ENCODE measurements around the gene XRRA1. TPM values are rescaled to one million over a fixed set of nuclear protein-coding genes. Genes with fewer than 3 reads are reported as not detected.
"Not testable (repeated sequence)": the region's sequence is repeated elsewhere in the genome, so short reads cannot be mapped to it uniquely, and the experiment has no call there.

The XRRA1 gene
- total RNA-seq, 1 experiment from 2014 or later: 17.3 TPM

- TF ChIP-seq ATF3 (IDR thresholded peaks at IDR 0.05): no peak
- TF ChIP-seq, protein P1, sequence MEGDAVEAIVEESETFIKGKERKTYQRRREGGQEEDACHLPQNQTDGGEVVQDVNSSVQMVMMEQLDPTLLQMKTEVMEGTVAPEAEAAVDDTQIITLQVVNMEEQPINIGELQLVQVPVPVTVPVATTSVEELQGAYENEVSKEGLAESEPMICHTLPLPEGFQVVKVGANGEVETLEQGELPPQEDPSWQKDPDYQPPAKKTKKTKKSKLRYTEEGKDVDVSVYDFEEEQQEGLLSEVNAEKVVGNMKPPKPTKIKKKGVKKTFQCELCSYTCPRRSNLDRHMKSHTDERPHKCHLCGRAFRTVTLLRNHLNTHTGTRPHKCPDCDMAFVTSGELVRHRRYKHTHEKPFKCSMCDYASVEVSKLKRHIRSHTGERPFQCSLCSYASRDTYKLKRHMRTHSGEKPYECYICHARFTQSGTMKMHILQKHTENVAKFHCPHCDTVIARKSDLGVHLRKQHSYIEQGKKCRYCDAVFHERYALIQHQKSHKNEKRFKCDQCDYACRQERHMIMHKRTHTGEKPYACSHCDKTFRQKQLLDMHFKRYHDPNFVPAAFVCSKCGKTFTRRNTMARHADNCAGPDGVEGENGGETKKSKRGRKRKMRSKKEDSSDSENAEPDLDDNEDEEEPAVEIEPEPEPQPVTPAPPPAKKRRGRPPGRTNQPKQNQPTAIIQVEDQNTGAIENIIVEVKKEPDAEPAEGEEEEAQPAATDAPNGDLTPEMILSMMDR (IDR thresholded peaks at IDR 0.05 in 2 of 3, conservative IDR thresholded peaks at IDR 0.05 in 1 of 3; ENCODE audit: borderline replicate concordance in 1 of 3, insufficient read depth in 1 of 3, low read depth in 2 of 3, low read length in 2 of 3): no peak
- no peak for TF ChIP-seq SIN3A (IDR thresholded peaks at IDR 0.05; ENCODE audit: low read depth)
Observed at GRCh38 chr11:74896311-74896710, 52.6 kb downstream of the XRRA1 start (continued).

DNA sequence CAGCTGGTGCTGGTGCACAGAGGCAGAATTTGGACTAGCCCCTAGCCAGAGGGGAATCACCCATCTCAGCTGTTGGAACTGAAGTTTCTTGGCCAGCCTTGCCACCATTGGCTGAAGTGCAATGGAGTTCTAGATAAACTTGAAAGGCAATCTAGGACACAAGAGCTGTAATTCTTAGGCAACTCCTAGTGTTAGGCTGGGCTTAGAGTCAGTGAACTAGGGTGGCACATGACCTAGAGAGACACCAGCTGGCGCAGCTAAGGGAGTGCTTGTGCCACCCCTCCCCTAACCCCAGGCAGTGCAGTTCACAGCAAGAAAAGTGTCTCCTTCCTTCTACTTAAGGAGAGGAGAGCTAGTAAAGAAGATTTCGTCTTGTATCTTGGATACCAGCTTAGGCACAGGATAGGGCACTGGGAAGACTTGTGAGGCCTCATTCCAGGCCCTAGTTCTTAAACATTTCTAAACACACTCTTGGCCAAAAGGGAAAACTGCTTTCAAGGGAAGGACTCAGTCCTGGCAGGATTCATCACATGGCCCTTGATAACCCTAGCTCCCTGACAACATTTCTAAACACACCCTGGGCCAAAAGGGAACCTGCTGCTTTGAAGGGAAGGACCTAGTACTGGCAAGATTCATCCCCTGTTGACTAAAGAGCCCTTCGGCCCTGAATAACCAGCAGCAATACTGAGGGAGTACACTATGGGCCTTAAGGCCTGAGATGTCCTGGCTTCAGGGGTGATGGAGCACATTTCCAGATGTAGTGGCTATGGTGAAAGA is 53.4 kb downstream of the XRRA1 start:
- no peaks in the 10 kb centered on the region for H3K79me2 ChIP-seq (ENCODE audit: insufficient read depth, low read length)
- H2AFZ ChIP-seq (ENCODE audit: low read depth, low read length, poor library complexity, severe bottlenecking): no peak overlapping the region
- ChIA-PET CTCF (no interaction called here), POLR2A (no interaction called here), RAD21 (ENCODE audit: low non-redundant PET in 1 of 2, low total read pairs in 2 of 2, uncharacterized antibody in 2 of 2, unreplicated experiment in 2 of 2) (no interaction called here)
- no peak overlapping the region for H3K27ac ChIP-seq (ENCODE audit: low read depth, low read length)
- H3K9me2 ChIP-seq (ENCODE audit: insufficient read depth): no peaks in the 10 kb centered on the region
- DNase-seq (ENCODE audit: low read depth, low spot score): no peak
- no peak overlapping the region for H3K9ac ChIP-seq (ENCODE audit: low read length)
- TF ChIP-seq, protein P2, sequence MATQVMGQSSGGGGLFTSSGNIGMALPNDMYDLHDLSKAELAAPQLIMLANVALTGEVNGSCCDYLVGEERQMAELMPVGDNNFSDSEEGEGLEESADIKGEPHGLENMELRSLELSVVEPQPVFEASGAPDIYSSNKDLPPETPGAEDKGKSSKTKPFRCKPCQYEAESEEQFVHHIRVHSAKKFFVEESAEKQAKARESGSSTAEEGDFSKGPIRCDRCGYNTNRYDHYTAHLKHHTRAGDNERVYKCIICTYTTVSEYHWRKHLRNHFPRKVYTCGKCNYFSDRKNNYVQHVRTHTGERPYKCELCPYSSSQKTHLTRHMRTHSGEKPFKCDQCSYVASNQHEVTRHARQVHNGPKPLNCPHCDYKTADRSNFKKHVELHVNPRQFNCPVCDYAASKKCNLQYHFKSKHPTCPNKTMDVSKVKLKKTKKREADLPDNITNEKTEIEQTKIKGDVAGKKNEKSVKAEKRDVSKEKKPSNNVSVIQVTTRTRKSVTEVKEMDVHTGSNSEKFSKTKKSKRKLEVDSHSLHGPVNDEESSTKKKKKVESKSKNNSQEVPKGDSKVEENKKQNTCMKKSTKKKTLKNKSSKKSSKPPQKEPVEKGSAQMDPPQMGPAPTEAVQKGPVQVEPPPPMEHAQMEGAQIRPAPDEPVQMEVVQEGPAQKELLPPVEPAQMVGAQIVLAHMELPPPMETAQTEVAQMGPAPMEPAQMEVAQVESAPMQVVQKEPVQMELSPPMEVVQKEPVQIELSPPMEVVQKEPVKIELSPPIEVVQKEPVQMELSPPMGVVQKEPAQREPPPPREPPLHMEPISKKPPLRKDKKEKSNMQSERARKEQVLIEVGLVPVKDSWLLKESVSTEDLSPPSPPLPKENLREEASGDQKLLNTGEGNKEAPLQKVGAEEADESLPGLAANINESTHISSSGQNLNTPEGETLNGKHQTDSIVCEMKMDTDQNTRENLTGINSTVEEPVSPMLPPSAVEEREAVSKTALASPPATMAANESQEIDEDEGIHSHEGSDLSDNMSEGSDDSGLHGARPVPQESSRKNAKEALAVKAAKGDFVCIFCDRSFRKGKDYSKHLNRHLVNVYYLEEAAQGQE (IDR thresholded peaks at IDR 0.05; ENCODE audit: low read depth): no peak
- no peak for TF ChIP-seq ATF3 (IDR thresholded peaks at IDR 0.05)
- no peak overlapping the region for H3K4me2 ChIP-seq (ENCODE audit: low read length)
- peaks cover 0 to 1% of the 10 kb centered on the region in 2 experiments; a peak in 1 of 4 replicates for H3K9me3 ChIP-seq (ENCODE audit: control insufficient read depth in 1 of 2, insufficient read depth in 1 of 2, low read depth in 1 of 2, low read length in 2 of 2)
- no peaks in the 10 kb centered on the region; a peak in 1 of 4 replicates for H3K36me3 ChIP-seq (ENCODE audit: control insufficient read depth in 1 of 2, insufficient read depth in 2 of 2, low read length in 2 of 2)
- BruUV-seq (replicated peaks): no TSS peak
- intact Hi-C loops (cut with micrococcal nuclease): no loop called here
- ATAC-seq: no peak
- H4K20me1 ChIP-seq (ENCODE audit: insufficient read depth): no peaks in the 10 kb centered on the region
- no peaks in the 10 kb centered on the region for H3K4me1 ChIP-seq (ENCODE audit: control insufficient read depth in 1 of 2, insufficient read depth in 2 of 2, low read length in 2 of 2)
- H3K27me3 ChIP-seq (ENCODE audit: insufficient read depth, low read length): no peaks in the 10 kb centered on the region
- no peak overlapping the region for H3K4me3 ChIP-seq (replicated peaks in 1 of 2; ENCODE audit: low read depth in 1 of 2, low read length in 2 of 2)

DNA sequence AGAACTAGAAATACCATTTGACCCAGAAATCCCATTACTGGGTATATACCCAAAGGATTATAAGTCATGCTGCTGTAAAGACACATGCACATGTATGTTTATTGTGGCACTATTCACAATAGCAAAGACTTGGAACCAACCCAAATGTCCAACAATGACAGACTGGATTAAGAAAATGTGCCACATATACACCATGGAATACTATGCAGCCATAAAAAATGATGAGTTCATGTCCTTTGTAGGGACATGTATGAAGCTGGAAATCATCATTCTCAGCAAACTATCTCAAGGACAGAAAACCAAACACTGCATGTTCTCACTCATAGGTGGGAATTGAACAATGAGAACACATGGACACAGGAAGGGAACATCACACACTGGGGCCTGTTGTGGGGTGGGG is 55.9 kb downstream of the XRRA1 start:
- POLR2A ChIA-PET; BruUV-seq (replicated peaks); ATAC-seq; H3K36me3 ChIP-seq (ENCODE audit: control insufficient read depth in 1 of 2, insufficient read depth in 2 of 2, low read length in 2 of 2); H2AFZ ChIP-seq (ENCODE audit: low read depth, low read length, poor library complexity, severe bottlenecking); H3K79me2 ChIP-seq (ENCODE audit: insufficient read depth, low read length); intact Hi-C loops (cut with micrococcal nuclease); H4K20me1 ChIP-seq (ENCODE audit: insufficient read depth); H3K4me2 ChIP-seq (ENCODE audit: low read length); H3K27ac ChIP-seq (ENCODE audit: low read depth, low read length); H3K9me3 ChIP-seq (ENCODE audit: control insufficient read depth in 1 of 2, insufficient read depth in 1 of 2, low read depth in 1 of 2, low read length in 2 of 2); H3K4me3 ChIP-seq (replicated peaks in 1 of 2; ENCODE audit: low read depth in 1 of 2, low read length in 2 of 2); H3K9ac ChIP-seq (ENCODE audit: low read length); H3K9me2 ChIP-seq (ENCODE audit: insufficient read depth); RAD21 ChIA-PET (ENCODE audit: low non-redundant PET in 1 of 2, low total read pairs in 2 of 2, uncharacterized antibody in 2 of 2, unreplicated experiment in 2 of 2); H3K4me1 ChIP-seq (ENCODE audit: control insufficient read depth in 1 of 2, insufficient read depth in 2 of 2, low read length in 2 of 2); CTCF ChIA-PET; DNase-seq (ENCODE audit: low read depth, low spot score); H3K27me3 ChIP-seq (ENCODE audit: insufficient read depth, low read length): not testable (repeated sequence)
